Lung (tissue), 12 donors: ENCODE measurements around the gene GLIPR1L1. TPM values are rescaled to one million over a fixed set of nuclear protein-coding genes. Genes with fewer than 3 reads are reported as not detected.

Experiments
- ATAC-seq: fragments of 200-7000 bp; cut with Tn5 transposase; one replicate; pipeline ENCODE4 v1.9.1; 2020; ENCODE audit warnings: moderate number of reproducible peaks; ENCODE audit not compliant: insufficient read depth, low FRiP score
- DNase-seq, 3 donors: peaks; one replicate each; pipeline ENCODE4 v3.0.0-alpha.2; 2013 to 2017
- H3K27ac ChIP-seq, 2 donors: one replicate each; pipeline ENCODE4 v1.5.1; 2013; ENCODE audit warnings: mild to moderate bottlenecking in 2 of 2, moderate library complexity in 2 of 2, control low read depth in 1 of 2, inconsistent platforms in 1 of 2, low read depth in 1 of 2, low read length in 1 of 2
- H3K27me3 ChIP-seq, 3 donors: one replicate each; pipeline ENCODE4 v1.5.1; 2013; ENCODE audit warnings: low read length in 2 of 3; ENCODE audit not compliant: control insufficient read depth in 3 of 3, insufficient read depth in 3 of 3
- H3K36me3 ChIP-seq, 4 donors: one replicate each; pipeline ENCODE4 v1.5.1; 2013; ENCODE audit warnings: low read length in 4 of 4, mild to moderate bottlenecking in 1 of 4, moderate library complexity in 1 of 4; ENCODE audit not compliant: control insufficient read depth in 4 of 4, insufficient read depth in 4 of 4
- H3K4me1 ChIP-seq, 5 donors: one replicate each; pipeline ENCODE4 v1.5.1; 2013; ENCODE audit warnings: low read length in 5 of 5, mild to moderate bottlenecking in 2 of 5, moderate library complexity in 1 of 5; ENCODE audit not compliant: control insufficient read depth in 5 of 5, insufficient read depth in 5 of 5
- H3K4me3 ChIP-seq: one replicate; pipeline ENCODE4 v1.5.1; 2013; ENCODE audit warnings: mild to moderate bottlenecking, control low read depth, moderate library complexity
- H3K9ac ChIP-seq, 2 donors: one replicate each; pipeline ENCODE4 v1.5.1; 2013; ENCODE audit warnings: low read length in 2 of 2, control low read depth in 1 of 2; ENCODE audit not compliant: insufficient read depth in 1 of 2
- H3K9me3 ChIP-seq, 4 donors: one replicate each; pipeline ENCODE4 v1.5.1; 2013; ENCODE audit warnings: low read length in 3 of 4, mild to moderate bottlenecking in 1 of 4, moderate library complexity in 1 of 4; ENCODE audit not compliant: control insufficient read depth in 4 of 4, insufficient read depth in 3 of 4
- CTCF ChIP-seq: IDR thresholded peaks from 2 replicates; pipeline ENCODE4 v1.5.1; 2012; ENCODE audit warnings: mild to moderate bottlenecking; ENCODE audit errors: control extremely low read depth, extremely low read depth
- WGBS, 2 donors: extraction: QIAGEN DNeasy Blood & Tissue Kit; methylation state at CpG; one replicate each; pipeline ENCODE4 v1.1.7; 2013; 5-methylcytosine and 5-hydroxymethylcytosine counted together
- polyA plus RNA-seq, 2 donors: library from polyadenylated mRNA; stranded (reverse); fragments of 200-250 nt; gene quantifications; one replicate each; pipeline ENCODE4 v1.2.1, GENCODE V29; 2013
- total RNA-seq, 2 donors: library from RNA; depleted of rRNA in 1 of 2; stranded (reverse); fragments of >200 nt in 1 of 2; gene quantifications; one replicate each; pipeline ENCODE4 v1.2.1, GENCODE V29; 2014 to 2021
- donor health status: control.
- donor health status: control.
- donor health status: Bipolar disorder and iron deficiency.
- donor health status: healthy.
- donor health status: DM: yes; HTN: yes; CAD: no.

The GLIPR1L1 gene
- total and polyA plus RNA-seq, 4 donors, result not detected

GRCh38 chr12:75311369-75311768 lies 23.1 kb upstream of the GLIPR1L1 start:
- Histone ChIP-seq H3K27ac (no peak overlapping the region), H3K4me3 (no peak overlapping the region), H3K4me1 (no peaks in the 10 kb centered on the region), H3K9ac (no peak overlapping the region), H3K27me3 (no peaks in the 10 kb centered on the region), H3K9me3 (no peaks in the 10 kb centered on the region), H3K36me3 (no peaks in the 10 kb centered on the region)
- 78 to 91% methylated on average over 3 of the region's 3 CpGs for WGBS, 2 donors
- DNase-seq, result no peak
- no peak for ATAC-seq
- no peak for TF ChIP-seq CTCF

- H3K27ac ChIP-seq, result no peak overlapping the region
- no peak for TF ChIP-seq CTCF
- ATAC-seq, result no peak
These were observed 19.0 kb upstream of the GLIPR1L1 start for GRCh38 chr12:75315518-75315917.

GRCh38 chr12:75317784-75318183 lies 16.7 kb upstream of the GLIPR1L1 start:
- H3K36me3 ChIP-seq, result no peaks in the 10 kb centered on the region
- DNase-seq (no peak), ATAC-seq (no peak)
- no peak overlapping the region for H3K4me3 ChIP-seq
- no peaks in the 10 kb centered on the region for H3K27me3 ChIP-seq
- no peak overlapping the region for H3K9ac ChIP-seq
- TF ChIP-seq CTCF, result no peak
- H3K27ac ChIP-seq, result no peak overlapping the region
- 88 to 89% methylated on average over 3 of the region's 3 CpGs for WGBS, 2 donors
- peaks cover 0 to 2% (median 0%) of the 10 kb centered on the region in 4 donors for H3K9me3 ChIP-seq
- H3K4me1 ChIP-seq, result no peaks in the 10 kb centered on the region

More at GRCh38 chr12:75315518-75315917, 19.0 kb upstream of the GLIPR1L1 start:
- H3K9ac ChIP-seq, result no peak overlapping the region
- no peaks in the 10 kb centered on the region for H3K36me3 ChIP-seq
- no peak for DNase-seq
- H3K27me3 ChIP-seq, result no peaks in the 10 kb centered on the region
- no peak overlapping the region for H3K4me3 ChIP-seq
- peaks cover 0 to 2% (median 0%) of the 10 kb centered on the region in 4 donors for H3K9me3 ChIP-seq
- no peaks in the 10 kb centered on the region for H3K4me1 ChIP-seq

GRCh38 chr12:75322464-75322863 lies 12.0 kb upstream of the GLIPR1L1 start:
- TF ChIP-seq CTCF, result no peak

More at GRCh38 chr12:75322464-75322863, 12.0 kb upstream of the GLIPR1L1 start:
- H3K9ac ChIP-seq, result no peak overlapping the region
- peaks cover 0 to 2% (median 0%) of the 10 kb centered on the region in 4 donors for H3K9me3 ChIP-seq
- H3K36me3 ChIP-seq, result no peaks in the 10 kb centered on the region
- WGBS, 2 donors, result 0% methylated on average over 1 of the region's 1 CpG
- no peak overlapping the region for H3K27ac ChIP-seq
- no peaks in the 10 kb centered on the region for H3K27me3 ChIP-seq
- DNase-seq (no peak), ATAC-seq (no peak)
- H3K4me3 ChIP-seq, result no peak overlapping the region
- H3K4me1 ChIP-seq, result no peaks in the 10 kb centered on the region
